ENCODE measurements around the gene BPIFB2. TPM values are rescaled to one million over a fixed set of nuclear protein-coding genes. Genes with fewer than 3 reads are reported as not detected.
"Not testable (repeated sequence)": the region's sequence is repeated elsewhere in the genome, so short reads cannot be mapped to it uniquely, and the experiment has no call there.

BPIFB2 gene
- total RNA-seq, 1 donor from 2014 or later: not detected

- no peak overlapping the region for H3K4me3 ChIP-seq (ENCODE audit: low read depth, low read length)
- no peak for TF ChIP-seq CTCF (conservative IDR thresholded peaks at IDR 0.05; ENCODE audit: low read depth, low read length)
- DNase-seq (ENCODE audit: low read depth): no peak
Observed at GRCh38 chr20:32971703-32972161, 35.8 kb upstream of the BPIFB2 start.

GRCh38 chr20:32972181-32973076, 35.1 kb upstream of the BPIFB2 start:
- DNase-seq (ENCODE audit: low read depth): no peak
- no peak overlapping the region for H3K4me3 ChIP-seq (ENCODE audit: low read depth, low read length)
- TF ChIP-seq CTCF (conservative IDR thresholded peaks at IDR 0.05; ENCODE audit: low read depth, low read length): no peak

GRCh38 chr20:32973077-32973717, 34.3 kb upstream of the BPIFB2 start:
- DNase-seq (ENCODE audit: low read depth): no peak
- no peak for TF ChIP-seq CTCF (conservative IDR thresholded peaks at IDR 0.05; ENCODE audit: low read depth, low read length)
- no peak overlapping the region for H3K4me3 ChIP-seq (ENCODE audit: low read depth, low read length)

- not testable (repeated sequence) for H3K4me3 ChIP-seq (ENCODE audit: low read depth, low read length); DNase-seq (ENCODE audit: low read depth)
Observed at GRCh38 chr20:32974204-32975064, 33.1 kb upstream of the BPIFB2 start.

GRCh38 chr20:32975121-32975520, 32.4 kb upstream of the BPIFB2 start:
- H3K4me3 ChIP-seq (ENCODE audit: low read depth, low read length); DNase-seq (ENCODE audit: low read depth): not testable (repeated sequence)

- H3K4me3 ChIP-seq (ENCODE audit: low read depth, low read length): no peak overlapping the region
- no peak for TF ChIP-seq CTCF (conservative IDR thresholded peaks at IDR 0.05; ENCODE audit: low read depth, low read length)
- DNase-seq (ENCODE audit: low read depth): no peak
Observed at GRCh38 chr20:32975698-32976674, 31.5 kb upstream of the BPIFB2 start.

- DNase-seq (ENCODE audit: low read depth): no peak
- TF ChIP-seq CTCF (conservative IDR thresholded peaks at IDR 0.05; ENCODE audit: low read depth, low read length): no peak
- H3K4me3 ChIP-seq (ENCODE audit: low read depth, low read length): no peak overlapping the region
Observed at GRCh38 chr20:32976746-32977145, 30.8 kb upstream of the BPIFB2 start.

All from epithelial cell of proximal tubule (primary cell).